HG03457 (cell line): ENCODE results near the gene SESN3.
"Not testable (repeated sequence)": the region's sequence is repeated elsewhere in the genome, so short reads cannot be mapped to it uniquely, and the experiment has no call there.

ENCODE experiments used
- ATAC-seq: cut with Tn5 transposase; IDR thresholded peaks from one replicate; pipeline ENCODE4 v1.9.1; 2021; ENCODE audit warnings: moderate number of reproducible peaks; ENCODE audit not compliant: unreplicated experiment

Gene SESN3

GRCh38 chr11:95231127-95231880 is at the start of gene SESN3:
SESN3 (minus strand) TSS chr11:95231202; CDS start chr11:95230860, 342 bp downstream.
- ATAC-seq = peak; percentile 96

- no peak for ATAC-seq
Observed at GRCh38 chr11:95279921-95280868, 49.2 kb upstream of the SESN3 start.

- ATAC-seq = no peak
Observed at GRCh38 chr11:95277868-95278267, 46.9 kb upstream of the SESN3 start.

DNA sequence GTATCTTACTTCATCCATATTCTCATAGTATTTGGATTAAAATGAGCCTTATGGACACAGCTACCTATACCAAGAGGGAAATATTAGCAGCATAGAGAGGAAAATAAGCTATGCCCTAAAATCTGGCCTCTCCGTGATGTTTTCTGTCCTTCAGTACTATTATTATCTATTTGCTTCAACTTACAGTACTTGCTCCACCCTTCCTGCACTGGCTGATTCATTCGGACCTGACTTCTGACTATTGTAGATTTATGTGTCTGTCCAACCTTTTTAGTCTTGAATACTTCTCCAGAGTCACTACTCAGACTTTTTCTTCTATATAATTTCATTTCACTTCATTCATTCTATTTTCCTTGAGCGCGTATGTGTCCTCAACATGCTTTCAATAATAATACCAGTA is 45.1 kb upstream of the SESN3 start:
- ATAC-seq = no peak

- ATAC-seq = not testable (repeated sequence)
Observed at GRCh38 chr11:95273618-95274017, 42.6 kb upstream of the SESN3 start.

DNA sequence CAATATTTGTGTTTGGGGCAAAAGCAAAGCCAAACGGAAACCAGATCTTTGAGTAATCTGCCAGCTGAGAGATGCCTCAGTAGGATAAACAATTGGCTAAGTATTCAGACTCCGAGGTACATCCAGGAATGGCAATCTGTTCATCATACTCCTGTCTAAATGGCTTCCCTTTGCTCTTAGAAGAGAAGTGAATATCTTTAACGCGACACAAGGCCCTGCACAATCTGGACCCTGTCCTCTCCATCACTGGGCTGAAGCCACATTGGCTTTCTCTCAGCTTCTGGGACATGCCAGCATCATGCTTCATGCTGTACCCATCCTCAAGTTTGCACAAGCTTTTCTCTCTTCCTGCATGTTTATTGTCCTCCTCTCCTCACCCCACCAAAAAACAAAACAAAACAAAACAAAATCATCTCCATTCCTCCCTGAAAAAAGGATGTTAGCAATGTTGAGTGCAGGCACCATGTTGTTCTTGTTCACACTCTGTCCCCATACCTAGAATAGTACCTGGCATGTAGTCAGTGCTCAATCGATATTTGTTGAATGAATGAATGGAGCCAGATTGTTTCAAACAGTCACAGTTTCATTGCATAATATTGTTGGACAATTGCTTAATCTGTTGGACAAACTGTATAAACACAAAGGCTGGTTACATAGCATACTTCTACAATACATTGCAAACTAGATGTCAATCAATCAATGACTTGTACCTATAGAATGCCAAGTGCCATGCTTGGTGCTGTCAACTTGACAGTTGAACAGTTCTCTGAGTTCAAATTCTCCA is 38.2 kb upstream of the SESN3 start:
- no peak for ATAC-seq

- ATAC-seq = no peak
Observed at GRCh38 chr11:95268391-95268790, 37.4 kb upstream of the SESN3 start.

DNA sequence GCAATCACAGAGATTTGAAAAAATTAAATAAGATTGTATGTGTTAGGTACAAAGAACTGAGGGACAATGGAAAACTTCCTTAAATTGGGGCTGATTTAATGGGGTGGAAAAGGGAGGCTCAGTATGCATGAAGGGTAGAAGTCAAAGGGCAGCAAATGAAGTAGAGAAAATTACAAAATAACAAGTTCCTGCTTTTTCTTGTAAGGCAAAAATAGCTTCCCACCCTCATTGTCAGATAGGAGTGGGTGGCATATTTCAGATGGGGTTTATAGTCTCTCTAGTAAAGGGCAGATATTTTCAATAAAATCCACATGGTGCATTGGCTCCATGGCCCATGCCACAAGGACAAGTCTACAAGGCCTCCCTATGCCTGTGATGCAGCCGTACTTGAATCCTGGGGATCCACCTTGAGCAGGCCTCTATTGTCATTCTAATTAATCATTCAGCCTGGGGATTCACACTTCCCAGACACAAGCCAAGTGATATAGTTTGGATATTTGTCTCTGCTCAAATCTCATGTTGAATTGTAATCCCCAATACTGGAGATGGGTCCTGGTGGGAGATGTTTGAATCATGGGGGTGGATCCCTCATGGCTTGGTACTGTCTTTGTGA is 36.7 kb upstream of the SESN3 start:
- no peak for ATAC-seq

DNA sequence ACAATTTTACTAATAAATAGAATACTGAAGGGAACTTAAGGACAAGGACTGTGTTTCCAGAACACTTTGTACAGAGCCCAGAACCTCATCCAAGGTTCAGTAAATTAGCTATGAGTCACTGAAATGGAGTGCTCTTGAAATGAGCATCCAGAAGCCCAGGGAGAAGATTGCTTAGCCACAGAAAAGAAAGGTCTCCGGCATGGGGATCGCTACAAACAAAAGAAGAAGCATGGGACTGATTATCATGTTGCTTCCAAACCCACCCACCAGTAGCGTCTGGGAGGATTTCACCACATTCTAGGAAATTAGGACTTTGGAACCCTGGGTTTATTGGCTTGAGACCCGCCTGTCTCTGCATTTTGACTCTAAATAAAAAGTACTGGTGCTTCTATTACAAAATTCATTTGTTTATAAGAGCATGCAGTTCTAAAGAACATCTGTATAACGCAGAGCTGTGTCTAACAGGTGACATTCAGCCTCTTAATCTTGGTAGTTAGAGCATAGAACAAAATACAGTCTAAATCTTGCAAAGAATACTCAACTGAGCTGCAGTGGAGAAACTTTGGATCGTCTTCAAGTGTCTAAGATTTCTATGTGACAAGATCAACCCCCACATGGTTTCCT is 35.9 kb upstream of the SESN3 start:
- ATAC-seq = no peak

- no peak for ATAC-seq
Observed at GRCh38 chr11:95264881-95265280, 33.9 kb upstream of the SESN3 start.

DNA sequence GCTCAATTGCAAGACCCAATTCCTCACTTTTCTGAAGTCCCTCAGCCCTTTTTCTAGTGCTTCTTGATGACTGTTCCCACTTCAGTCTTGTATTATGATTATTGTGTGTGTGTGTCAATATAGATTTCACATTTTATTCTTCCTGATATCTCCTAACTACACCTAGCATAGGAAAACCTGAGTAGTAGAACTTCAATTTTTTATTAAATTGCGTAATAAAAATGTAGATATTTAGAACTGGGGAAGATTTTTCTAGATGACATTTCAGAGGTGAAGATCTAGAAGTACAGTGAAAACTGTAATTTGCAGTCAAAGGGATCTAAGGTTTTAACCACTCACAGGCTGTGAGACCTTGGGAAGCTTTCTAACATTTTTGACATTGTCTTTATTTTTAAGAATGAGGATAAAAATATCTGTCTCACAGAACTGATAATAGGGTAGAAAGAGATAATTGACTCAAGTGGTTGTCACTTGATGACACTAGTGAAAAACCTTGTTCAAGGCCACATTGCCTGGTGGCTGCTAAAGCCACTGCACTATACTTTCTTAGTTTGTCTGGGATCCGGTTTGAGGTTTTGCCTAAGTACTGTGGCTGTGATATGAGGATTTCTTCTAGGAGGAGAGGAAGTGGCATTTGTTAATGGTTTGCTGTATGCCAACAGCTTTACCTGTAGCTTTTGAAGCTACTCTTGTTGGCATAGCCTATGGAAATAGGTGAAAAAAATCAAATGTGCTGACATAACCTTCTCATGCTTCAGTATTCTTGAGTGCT is 32.2 kb upstream of the SESN3 start:
- no peak for ATAC-seq

DNA sequence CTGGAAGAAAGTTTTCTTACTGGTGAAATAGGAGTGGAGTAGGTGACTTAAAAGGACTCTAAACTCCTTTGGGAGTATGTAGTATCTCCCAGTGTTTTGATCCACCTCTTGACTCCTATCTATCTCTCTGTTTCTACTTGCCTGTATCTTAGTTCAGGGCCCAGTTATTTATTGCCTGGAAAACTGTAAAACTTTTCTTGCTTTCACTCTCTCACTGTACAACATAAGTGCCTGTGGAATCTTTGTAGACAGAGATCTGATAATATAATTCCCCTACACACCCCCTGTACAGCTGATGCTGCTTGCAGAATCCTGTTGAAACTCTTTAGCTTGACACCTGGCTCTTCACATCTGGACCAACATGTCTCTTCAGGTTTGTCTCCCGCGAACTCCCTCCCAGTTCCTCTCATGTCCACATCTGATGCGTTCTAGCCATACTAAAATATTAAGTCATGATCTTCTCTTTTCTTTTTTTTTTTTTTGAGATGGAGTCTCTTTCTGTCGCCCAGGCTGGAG is 26.5 kb upstream of the SESN3 start:
- ATAC-seq = no peak

GRCh38 chr11:95256321-95256779 is 25.3 kb upstream of the SESN3 start:
- no peak for ATAC-seq

GRCh38 chr11:95255251-95256145 is 24.5 kb upstream of the SESN3 start:
- ATAC-seq = no peak

DNA sequence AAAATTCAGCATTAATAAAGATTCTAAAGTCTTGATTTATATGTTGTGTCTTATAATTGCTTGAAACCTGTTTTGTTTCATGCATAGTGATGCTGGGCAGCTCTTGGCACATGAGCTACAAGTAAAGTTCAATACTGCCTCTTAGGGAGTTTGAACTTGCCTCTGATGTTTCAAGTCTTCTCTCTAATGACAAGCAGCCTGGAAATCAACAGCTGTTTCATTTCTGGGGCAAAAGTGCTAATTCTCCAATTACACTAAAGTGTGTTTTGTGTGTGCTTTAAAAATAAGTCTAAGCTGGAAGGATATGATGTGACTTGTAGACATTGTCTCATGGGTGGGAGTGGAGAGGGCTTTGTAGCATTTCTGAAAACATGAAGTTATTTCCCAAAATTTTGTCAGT is 23.7 kb upstream of the SESN3 start:
- ATAC-seq = peak; percentile 15

DNA sequence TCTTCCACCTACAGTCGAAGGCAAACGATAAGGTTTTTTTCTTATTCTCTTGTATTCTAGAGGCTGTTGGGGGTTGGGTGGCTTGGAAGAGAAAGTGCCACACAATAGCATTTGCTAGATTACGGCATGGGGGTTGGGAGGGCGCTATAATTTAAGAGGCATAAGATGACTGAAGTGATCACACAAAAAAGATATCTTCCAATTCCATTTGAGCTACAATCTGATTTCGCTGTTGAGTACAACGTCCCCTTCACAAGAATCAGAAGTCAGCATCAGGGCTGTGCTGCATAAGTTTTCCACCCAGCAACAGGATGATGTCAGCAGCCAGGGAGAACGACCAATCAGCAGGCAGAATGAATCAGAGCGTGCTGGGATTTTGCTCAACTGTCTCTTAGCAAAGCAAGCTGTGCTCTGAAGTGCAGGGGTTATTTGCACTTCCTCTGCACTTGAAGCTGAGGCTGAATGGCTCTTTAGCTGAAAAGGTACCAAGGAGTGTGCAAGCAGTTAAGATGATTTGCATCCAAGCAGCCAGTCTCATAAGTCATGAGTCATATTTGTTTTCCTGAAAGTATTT is 23.2 kb upstream of the SESN3 start:
- ATAC-seq = peak; percentile 98

DNA sequence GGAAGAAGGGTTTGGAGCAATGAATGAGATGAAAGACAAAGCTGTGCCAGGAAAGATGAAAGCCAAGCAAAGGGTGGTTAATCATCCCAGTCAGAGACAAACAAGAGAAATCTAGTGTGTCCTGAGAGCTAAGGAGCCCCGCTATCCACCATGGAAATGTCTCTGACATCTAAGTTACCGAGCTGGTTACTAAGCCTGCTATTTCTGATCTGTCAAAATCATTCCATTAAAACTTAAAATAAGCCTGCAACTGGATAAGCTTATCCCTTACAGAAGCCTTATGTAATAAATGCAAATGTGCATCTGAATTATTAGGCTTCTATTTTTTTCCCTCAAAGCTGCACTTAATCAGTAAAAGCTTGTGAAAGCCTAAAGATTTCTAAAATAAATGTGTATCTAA is 22.1 kb upstream of the SESN3 start:
- no peak for ATAC-seq

GRCh38 chr11:95252586-95252985 is 21.6 kb upstream of the SESN3 start:
- no peak for ATAC-seq
